Hematopoietic multipotent progenitor cell treated with erythropoietin and hydrocortisone succinate and interleukin-3 and kit ligand, for 17 days (in vitro differentiated cells): ENCODE measurements around the gene ATP5IF1.

ENCODE experiments used
- DNase-seq: peaks from one replicate; pipeline ENCODE4 v3.0.0-alpha.2; 2015; ENCODE audit warnings: low spot score

ATP5IF1 gene

GRCh38 chr1:28236656-28237322 lies 865 bp downstream of the ATP5IF1 start:
- peak; percentile 60 for DNase-seq

GRCh38 chr1:28239004-28239403 lies 3.1 kb downstream of the ATP5IF1 start:
- DNase-seq: no peak

- DNase-seq: no peak
Measured at GRCh38 chr1:28240024-28240423, 4.1 kb downstream of the ATP5IF1 start.

GRCh38 chr1:28241638-28242241 lies 5.8 kb downstream of the ATP5IF1 start:
- DNase-seq: no peak

GRCh38 chr1:28243685-28244311 lies 7.9 kb downstream of the ATP5IF1 start:
- DNase-seq: no peak

GRCh38 chr1:28244549-28245251 lies 8.8 kb downstream of the ATP5IF1 start:
- no peak for DNase-seq

- peak; percentile 35 for DNase-seq
Measured at GRCh38 chr1:28246427-28246832, 10.5 kb downstream of the ATP5IF1 start.

- DNase-seq: no peak
Measured at GRCh38 chr1:28247612-28248272, 11.8 kb downstream of the ATP5IF1 start.

GRCh38 chr1:28248273-28249012 lies 12.5 kb downstream of the ATP5IF1 start:
- DNase-seq: peak; percentile 90

- peak; percentile 69 for DNase-seq
Measured at GRCh38 chr1:28249013-28249865, 13.3 kb downstream of the ATP5IF1 start.

GRCh38 chr1:28249866-28250295 lies 14.0 kb downstream of the ATP5IF1 start:
- peak; percentile 45 for DNase-seq

GRCh38 chr1:28256197-28256827 lies 20.4 kb downstream of the ATP5IF1 start:
- DNase-seq: no peak

GRCh38 chr1:28257736-28258135 lies 21.8 kb downstream of the ATP5IF1 start:
- no peak for DNase-seq

GRCh38 chr1:28258628-28259251 lies 22.8 kb downstream of the ATP5IF1 start:
- no peak for DNase-seq

GRCh38 chr1:28259252-28259933 lies 23.5 kb downstream of the ATP5IF1 start, which contains the start of gene SESN2:
TSS of gene SESN2 (plus strand) at chr1:28259518. CDS start at chr1:28259848, 330 bp downstream.
- peak; percentile 100 for DNase-seq

GRCh38 chr1:28259934-28260802 lies 24.2 kb downstream of the ATP5IF1 start:
- peak; percentile 56 for DNase-seq

- no peak for DNase-seq
Measured at GRCh38 chr1:28260803-28261174, 24.9 kb downstream of the ATP5IF1 start.

GRCh38 chr1:28264897-28265296 lies 29.0 kb downstream of the ATP5IF1 start:
- DNase-seq: no peak
